PC-9 (cell line): ENCODE data around the gene CD7. TPM values are rescaled to one million over a fixed set of nuclear protein-coding genes. Genes with fewer than 3 reads are reported as not detected.

Experiments
- BruUV-seq: library from RNA; stranded (reverse); fragments of 400-500 nt; replicated peaks from 2 replicates; lab custom pipeline; 2021; lab: Mats Ljungman, UMichigan
- CTCF ChIA-PET: fragments of 300-600 bp; sonication (Branson Sonifier 250); formaldehyde crosslinking; loops from one replicate; lab custom pipeline; 2022; ENCODE audit warnings: antibody characterized with exemption; lab: Charles Lee
- POLR2A ChIA-PET: fragments of 300-600 bp; sonication (Branson Sonifier 250); formaldehyde crosslinking; loops from one replicate; lab custom pipeline; 2022; ENCODE audit warnings: antibody characterized with exemption; ENCODE audit not compliant: unreplicated experiment; lab: Charles Lee
- DNase-seq, 2 experiments: peaks; one replicate each; pipeline versions ENCODE4 v3.0.0 to v3.0.0-alpha.2; 2015 to 2022; ENCODE audit warnings: mixed read lengths in 1 of 2
- H2AFZ ChIP-seq: fragments of 200-600 bp; sonication (generic); 2 replicates; pipeline ENCODE4 v1.8.1; 2017; ENCODE audit warnings: antibody characterized with exemption
- H3F3A ChIP-seq: fragments of 200-600 bp; sonication (generic); 2 replicates; pipeline ENCODE4 v1.8.1; 2017; ENCODE audit warnings: antibody characterized with exemption, mild to moderate bottlenecking, low read depth; ENCODE audit not compliant: insufficient read depth
- H3K27ac ChIP-seq: fragments of 200-600 bp; sonication (generic); 2 replicates; pipeline ENCODE4 v1.6.1; 2016; ENCODE audit warnings: mixed run types
- H3K27me3 ChIP-seq: fragments of 200-600 bp; sonication (generic); 2 replicates; pipeline ENCODE4 v1.6.1; 2016; ENCODE audit warnings: low read depth, mixed run types; ENCODE audit not compliant: insufficient read depth
- H3K36me3 ChIP-seq: fragments of 200-600 bp; sonication (generic); 2 replicates; pipeline ENCODE4 v1.6.1; 2016; ENCODE audit warnings: low read depth, mixed run types
- H3K4me1 ChIP-seq: fragments of 200-600 bp; sonication (generic); replicated peaks from 2 replicates; pipeline ENCODE4 v1.6.1; 2016; ENCODE audit warnings: mixed run types; ENCODE audit not compliant: insufficient read depth
- H3K4me2 ChIP-seq: fragments of 200-600 bp; sonication (generic); 2 replicates; pipeline ENCODE4 v1.6.1; 2017; ENCODE audit warnings: mixed run types
- H3K4me3 ChIP-seq: fragments of 200-600 bp; sonication (generic); 2 replicates; pipeline ENCODE4 v1.6.1; 2016; ENCODE audit warnings: mixed run types
- H3K79me2 ChIP-seq: fragments of 200-600 bp; sonication (generic); 2 replicates; pipeline ENCODE4 v1.6.1; 2017; ENCODE audit warnings: low read depth, mixed run types
- H3K9me2 ChIP-seq: fragments of 200-600 bp; sonication (generic); 2 replicates; pipeline ENCODE4 v1.8.1; 2017; ENCODE audit warnings: mild to moderate bottlenecking; ENCODE audit not compliant: insufficient read depth
- H3K9me3 ChIP-seq: fragments of 200-600 bp; sonication (generic); 2 replicates; pipeline ENCODE4 v1.8.1; 2016; ENCODE audit warnings: low read depth; ENCODE audit not compliant: insufficient read depth
- H4K20me1 ChIP-seq: fragments of 200-600 bp; sonication (generic); 2 replicates; pipeline ENCODE4 v1.8.1; 2017; ENCODE audit not compliant: insufficient read depth
- CTCF ChIP-seq: fragments of 200-600 bp; sonication (generic); conservative IDR thresholded peaks from 2 replicates; pipeline ENCODE4 v1.6.1; 2017; ENCODE audit warnings: mixed run types, antibody characterized with exemption, mild to moderate bottlenecking, moderate library complexity
- EZH2 ChIP-seq: fragments of 200-600 bp; sonication (generic); IDR thresholded peaks from 2 replicates; pipeline ENCODE4 v1.8.0; 2017; ENCODE audit warnings: antibody characterized with exemption, low read depth
- intact Hi-C: fragments of 100-400 bp; cut with micrococcal nuclease; formaldehyde crosslinking; loops from one replicate; pipeline ENCODE4 v1.10.0; 2022; ENCODE audit not compliant: unreplicated experiment
- total RNA-seq: library from RNA; stranded (reverse); gene quantifications from 2 replicates; pipeline ENCODE4 v1.2.3, GENCODE V29; 2021

The CD7 gene
- total RNA-seq, 1 experiment from 2014 or later = 0.68 TPM

GRCh38 chr17:82332669-82333278 is 15.4 kb upstream of the CD7 start:
- ChIA-PET CTCF (no interaction called here), POLR2A (interaction anchor here (0.7 kb wide), 1 partner anchor 127 kb away, joined by 3 read pairs; no protein-coding TSS in a partner anchor)
- Histone ChIP-seq H4K20me1 (no peaks in the 10 kb centered on the region), H3F3A (no peaks in the 10 kb centered on the region), H2AFZ (peak overlapping the region; percentile 66), H3K4me1 (peaks cover 4% of the 10 kb centered on the region; the same call in 1 of the 2 replicates), H3K79me2 (no peaks in the 10 kb centered on the region), H3K4me2 (peak overlapping the region; percentile 96), H3K4me3 (peak overlapping the region; percentile 58), H3K27ac (no peak overlapping the region), H3K9me3 (no peaks in the 10 kb centered on the region), H3K36me3 (no peaks in the 10 kb centered on the region), H3K9me2 (no peaks in the 10 kb centered on the region), H3K27me3 (no peaks in the 10 kb centered on the region)
- BruUV-seq = no TSS peak
- TF ChIP-seq EZH2 = no peak
- TF ChIP-seq CTCF = no peak
- intact Hi-C loops = loop anchor here (5.0 to 10.0 kb wide), 3 partner anchors 48 to 228 kb away; no protein-coding TSS in a partner anchor
- peak; percentile 44 to 47 for DNase-seq

GRCh38 chr17:82331345-82331939 is 14.0 kb upstream of the CD7 start:
- Histone ChIP-seq H2AFZ (no peak overlapping the region), H3K27ac (no peak overlapping the region), H3K9me2 (no peaks in the 10 kb centered on the region), H3K79me2 (no peaks in the 10 kb centered on the region), H3F3A (no peaks in the 10 kb centered on the region), H3K9me3 (no peaks in the 10 kb centered on the region), H3K36me3 (no peaks in the 10 kb centered on the region), H3K4me1 (peaks cover 4% of the 10 kb centered on the region; the same call in 1 of the 2 replicates), H3K4me3 (peak overlapping the region; percentile 58; the same call in 1 of the 2 replicates), H3K4me2 (peak overlapping the region; percentile 96), H4K20me1 (no peaks in the 10 kb centered on the region), H3K27me3 (no peaks in the 10 kb centered on the region)
- DNase-seq = no peak
- CTCF ChIA-PET = no interaction called here
- POLR2A ChIA-PET = no interaction called here
- TF ChIP-seq CTCF (no peak), EZH2 (no peak)
- BruUV-seq = no TSS peak
- intact Hi-C loops = loop anchor here (5.0 to 10.0 kb wide), 3 partner anchors 47 to 227 kb away; no protein-coding TSS in a partner anchor

- no TSS peak for BruUV-seq
- Histone ChIP-seq H3K9me2 (no peaks in the 10 kb centered on the region), H3K27ac (no peak overlapping the region), H4K20me1 (no peaks in the 10 kb centered on the region), H3K27me3 (no peaks in the 10 kb centered on the region), H3K36me3 (no peaks in the 10 kb centered on the region), H3F3A (no peaks in the 10 kb centered on the region), H3K4me2 (no peak overlapping the region), H3K4me3 (no peak overlapping the region), H2AFZ (no peak overlapping the region), H3K9me3 (no peaks in the 10 kb centered on the region), H3K4me1 (peaks cover 4% of the 10 kb centered on the region; the same call in 1 of the 2 replicates), H3K79me2 (no peaks in the 10 kb centered on the region)
- DNase-seq = peak in 1 of 2 experiments; percentile 71
- TF ChIP-seq CTCF (no peak), EZH2 (no peak)
- ChIA-PET POLR2A (interaction anchor here (0.8 kb wide), 1 partner anchor 124 kb away, joined by 10 read pairs; no protein-coding TSS in a partner anchor), CTCF (no interaction called here)
- intact Hi-C loops = loop anchor here (5.0 to 10.0 kb wide), 3 partner anchors 46 to 226 kb away; no protein-coding TSS in a partner anchor
These were observed 13.2 kb upstream of the CD7 start for GRCh38 chr17:82330322-82331239.
